ENCODE data around the gene GGT1. TPM values are rescaled to one million over a fixed set of nuclear protein-coding genes. Genes with fewer than 3 reads are reported as not detected.

Gene GGT1
- total RNA-seq, 1 donor from 2014 or later, result 2.0 TPM

Other genes starting within 250 kb of the GGT1 start
- gene ADORA2A, start 175.6 kb upstream of the GGT1 start, total RNA-seq, result 5.3 TPM
- gene UPB1, start 107.9 kb upstream of the GGT1 start, total RNA-seq, result 0.67 TPM
- gene GUCD1, start 48.1 kb upstream of the GGT1 start, total RNA-seq, result 97.4 TPM
- gene SNRPD3, start 47.2 kb upstream of the GGT1 start, total RNA-seq, result 62.9 TPM
- 4.2 TPM for gene LRRC75B, start 10.1 kb upstream of the GGT1 start, total RNA-seq
- gene PIWIL3, start 171.5 kb downstream of the GGT1 start, total RNA-seq, result not detected
- gene SGSM1, start 203.0 kb downstream of the GGT1 start, total RNA-seq, result 8.0 TPM